CD14-positive monocyte (primary cell): ENCODE data around the gene MMRN2. TPM values are rescaled to one million over a fixed set of nuclear protein-coding genes. Genes with fewer than 3 reads are reported as not detected.
"Not testable (repeated sequence)": the region's sequence is repeated elsewhere in the genome, so short reads cannot be mapped to it uniquely, and the experiment has no call there.

Source experiments
- DNase-seq, 3 donors: peaks; one replicate each; pipeline ENCODE4 v3.0.0-alpha.2; 2011 to 2022
- H2AFZ ChIP-seq: 2 replicates; pipeline ENCODE4 v1.6.0; 2012; ENCODE audit warnings: mild to moderate bottlenecking, low read depth, low read length, inconsistent platforms; ENCODE audit not compliant: insufficient read depth, poor library complexity, severe bottlenecking
- H3K27ac ChIP-seq, 2 donors: 1 replicate in 1 of 2; 2 replicates in 1 of 2; pipeline ENCODE4 v1.5.1; 2012 to 2013; ENCODE audit warnings: low read length in 2 of 2, control low read depth in 1 of 2, inconsistent platforms in 1 of 2, low read depth in 1 of 2, mild to moderate bottlenecking in 1 of 2
- H3K27me3 ChIP-seq, 2 donors: one replicate each; pipeline versions ENCODE4 v1.6.0 to v1.6.1; 2011 to 2013; ENCODE audit warnings: low read length in 2 of 2; ENCODE audit not compliant: control insufficient read depth in 2 of 2, insufficient read depth in 2 of 2
- H3K36me3 ChIP-seq, 2 donors: replicated peaks in 1 of 2; 1 replicate in 1 of 2; 2 replicates in 1 of 2; pipeline versions ENCODE4 v1.5.1 to v1.6.1; 2012 to 2013; ENCODE audit warnings: low read length in 2 of 2, control low read depth in 1 of 2, inconsistent platforms in 1 of 2, mild to moderate bottlenecking in 1 of 2; ENCODE audit not compliant: insufficient read depth in 2 of 2, control insufficient read depth in 1 of 2
- H3K4me1 ChIP-seq, 2 donors: 1 replicate in 1 of 2; 2 replicates in 1 of 2; pipeline versions ENCODE4 v1.5.1 to v1.6.1; 2012 to 2013; ENCODE audit warnings: low read length in 2 of 2, control low read depth in 1 of 2, inconsistent platforms in 1 of 2, mild to moderate bottlenecking in 1 of 2, moderate library complexity in 1 of 2; ENCODE audit not compliant: insufficient read depth in 2 of 2, control insufficient read depth in 1 of 2
- H3K4me2 ChIP-seq: replicated peaks from 2 replicates; pipeline ENCODE3; 2012; ENCODE audit warnings: low read length, moderate library complexity, mild to moderate bottlenecking; ENCODE audit not compliant: poor library complexity, severe bottlenecking; ENCODE audit errors: extremely low read depth
- H3K4me3 ChIP-seq, 3 experiments: fragments of 200-600 bp in 1 of 3; sonication (generic) in 1 of 3; replicated peaks in 1 of 3; 1 replicate in 2 of 3; 2 replicates in 1 of 3; pipeline ENCODE4 v1.5.1; 2011 to 2013; ENCODE audit warnings: low read length in 3 of 3, mild to moderate bottlenecking in 3 of 3, control low read depth in 2 of 3, low read depth in 2 of 3, inconsistent platforms in 1 of 3, moderate library complexity in 1 of 3
- H3K79me2 ChIP-seq: 2 replicates; pipeline ENCODE4 v1.6.0; 2012; ENCODE audit warnings: mild to moderate bottlenecking, control low read depth, inconsistent platforms, low read length, moderate library complexity; ENCODE audit not compliant: insufficient read depth
- H3K9ac ChIP-seq: 2 replicates; pipeline ENCODE4 v1.6.0; 2017; ENCODE audit warnings: low read length, mild to moderate bottlenecking; ENCODE audit not compliant: insufficient read depth, poor library complexity, severe bottlenecking
- H3K9me3 ChIP-seq, 2 donors: replicated peaks in 1 of 2; 1 replicate in 1 of 2; 2 replicates in 1 of 2; pipeline versions ENCODE4 v1.5.1 to v1.6.1; 2012 to 2013; ENCODE audit warnings: low read length in 2 of 2, control low read depth in 1 of 2; ENCODE audit not compliant: control insufficient read depth in 1 of 2, insufficient read depth in 1 of 2
- H4K20me1 ChIP-seq: 2 replicates; pipeline ENCODE4 v1.6.0; 2012; ENCODE audit warnings: mild to moderate bottlenecking, low read length, control low read depth, moderate library complexity; ENCODE audit not compliant: insufficient read depth
- H3K27ac Mint-ChIP-seq, 7 donors: one replicate each; pipeline ENCODE4 v1.8.0; 2020; ENCODE audit warnings: mild to moderate bottlenecking in 7 of 7, mixed read lengths in 7 of 7, moderate library complexity in 6 of 7, inconsistent platforms in 2 of 7
- H3K27me3 Mint-ChIP-seq, 3 donors: one replicate each; pipeline ENCODE4 v1.8.0; 2021 to 2022; ENCODE audit warnings: low read depth in 3 of 3, mild to moderate bottlenecking in 3 of 3, mixed read lengths in 3 of 3, moderate library complexity in 3 of 3, inconsistent platforms in 1 of 3
- H3K36me3 Mint-ChIP-seq, 2 donors: one replicate each; pipeline ENCODE4 v1.8.0; 2020; ENCODE audit warnings: mixed read lengths in 2 of 2, inconsistent platforms in 1 of 2, mild to moderate bottlenecking in 1 of 2
- H3K4me1 Mint-ChIP-seq: one replicate; pipeline ENCODE4 v1.8.0; 2020; ENCODE audit warnings: mild to moderate bottlenecking, mixed read lengths
- H3K4me3 Mint-ChIP-seq, 2 donors: one replicate each; pipeline ENCODE4 v1.8.0; 2020; ENCODE audit warnings: mild to moderate bottlenecking in 2 of 2, mixed read lengths in 2 of 2, moderate library complexity in 1 of 2
- H3K9me3 Mint-ChIP-seq, 7 donors: one replicate each; pipeline ENCODE4 v1.8.0; 2020 to 2022; ENCODE audit warnings: mixed read lengths in 7 of 7, mild to moderate bottlenecking in 6 of 7, moderate library complexity in 6 of 7, inconsistent platforms in 2 of 7
- CTCF ChIP-seq: fragments of 200-600 bp; IDR thresholded peaks from one replicate; pipeline ENCODE4 v1.8.0; 2022; ENCODE audit warnings: antibody characterized with exemption, mild to moderate bottlenecking
- WGBS: methylation state at CpG from one replicate; pipeline ENCODE4 v1.1.5; 2013; ENCODE audit warnings: missing lambda C conversion rate; ENCODE audit not compliant: insufficient coverage; 5-methylcytosine and 5-hydroxymethylcytosine counted together
- intact Hi-C, 2 donors: fragments of 100-400 bp; cut with micrococcal nuclease; formaldehyde crosslinking; loops; one replicate each; pipeline versions ENCODE4 v1.15.0 to v1.15.1; 2023
- polyA plus RNA-seq, 3 donors: library from polyadenylated mRNA; depleted of rRNA in 1 of 3; unstranded in 2 of 3; stranded (reverse) in 1 of 3; fragments of 300-500 nt in 2 of 3; fragments of >200 nt in 1 of 3; fragmentation: Illumina TruSeq in 2 of 3; gene quantifications; 1 replicate in 2 of 3; 2 replicates in 1 of 3; pipeline ENCODE4 v1.2.3, GENCODE V29; 2012 to 2021

The MMRN2 gene
- polyA plus RNA-seq, 3 donors = 0.07 to 1.8 TPM; not detected in 1

DNA sequence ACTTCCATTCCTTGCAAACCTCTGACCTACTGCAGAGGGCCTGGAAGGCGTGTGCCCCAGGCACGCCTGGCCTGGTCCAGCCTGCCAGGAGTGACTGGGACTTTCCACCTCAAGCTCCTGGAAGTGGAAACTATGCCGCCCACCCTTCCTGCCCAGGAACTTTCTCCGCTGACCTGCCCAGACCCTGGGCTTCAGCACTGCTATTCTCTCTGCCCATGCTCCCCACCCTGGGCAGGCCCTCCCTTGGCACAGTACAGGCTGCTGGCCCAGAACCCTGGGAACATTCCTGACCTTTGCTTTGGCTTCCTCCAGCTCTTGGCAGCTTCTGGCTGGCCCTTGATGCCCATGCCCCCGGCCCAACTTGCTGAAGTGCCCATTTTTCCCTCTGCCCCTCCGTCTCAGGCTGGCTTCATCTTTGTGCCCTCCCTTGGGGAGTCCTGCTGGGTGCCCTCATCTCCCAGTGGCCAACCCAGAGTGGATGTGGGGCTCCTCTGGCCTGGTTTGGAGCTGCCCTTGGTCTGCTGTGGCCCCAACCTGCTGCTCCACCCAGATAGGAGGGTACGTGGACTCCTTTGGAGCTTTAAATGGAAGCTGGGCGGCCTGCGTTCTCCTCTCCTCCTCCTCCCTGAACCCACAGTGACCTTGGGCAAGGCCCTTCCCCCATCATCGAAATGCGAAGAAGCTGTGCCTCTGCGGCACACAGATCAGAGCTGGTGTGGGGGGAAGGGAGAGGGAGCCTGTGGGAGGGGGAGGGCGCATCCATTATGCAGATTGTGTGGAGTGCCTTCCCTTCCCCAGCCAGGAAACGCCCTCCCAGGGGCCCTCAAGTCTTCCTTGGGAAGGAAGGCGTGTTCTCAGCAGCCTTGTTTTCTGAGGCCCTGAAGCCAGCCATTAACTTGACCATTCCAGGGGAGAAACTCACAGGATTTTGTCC lies 3.4 kb downstream of the MMRN2 start:
- Mint-ChIP-seq H3K27me3 (peaks cover 2 to 4% (median 4%) of the 10 kb centered on the region in 3 donors), H3K9me3 (peaks cover 19 to 33% (median 26%) of the 10 kb centered on the region in 7 donors), H3K36me3 (peaks cover 0 to 6% of the 10 kb centered on the region in 2 donors), H3K4me1 (peaks cover 24% of the 10 kb centered on the region), H3K4me3 (no peak overlapping the region), H3K27ac (no peak overlapping the region)
- WGBS = 99% methylated on average over 10 of the region's 15 CpGs
- no peak overlapping the region for H2AFZ ChIP-seq
- H3K9me3 ChIP-seq = peaks cover 12 to 24% of the 10 kb centered on the region in 2 donors
- no peak overlapping the region for H3K9ac ChIP-seq
- no peaks in the 10 kb centered on the region for H3K27me3 ChIP-seq
- TF ChIP-seq CTCF = no peak
- H3K4me1 ChIP-seq = peaks cover 22 to 29% of the 10 kb centered on the region in 2 donors
- H3K4me2 ChIP-seq = no peak overlapping the region
- no peaks in the 10 kb centered on the region for H4K20me1 ChIP-seq
- H3K27ac ChIP-seq = no peak overlapping the region
- intact Hi-C loops = no loop called here
- no peaks in the 10 kb centered on the region for H3K36me3 ChIP-seq
- no peak overlapping the region for H3K4me3 ChIP-seq
- DNase-seq = no peak
- no peaks in the 10 kb centered on the region for H3K79me2 ChIP-seq

DNA sequence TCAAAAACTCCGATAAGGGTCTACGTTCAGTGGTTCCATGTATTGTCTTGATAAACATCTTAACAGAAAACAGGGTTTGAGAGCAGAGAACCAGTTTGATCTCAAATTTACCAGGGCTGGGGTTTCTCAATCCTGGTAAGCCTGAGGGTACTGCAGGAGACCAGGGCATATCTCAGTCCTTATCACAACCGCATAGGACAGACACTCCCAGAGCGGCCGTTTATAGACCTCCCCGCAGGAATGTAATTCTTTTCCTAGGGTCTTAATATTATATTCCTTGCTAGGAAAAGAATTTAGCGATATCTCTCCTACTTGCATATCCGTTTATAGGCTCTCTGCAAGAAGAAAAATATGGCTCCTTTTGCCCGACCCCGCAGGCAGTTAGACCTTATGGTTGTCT lies 4.7 kb downstream of the MMRN2 start:
- H3K4me2 ChIP-seq, H3K79me2 ChIP-seq, DNase-seq, H3K27ac Mint-ChIP-seq, H3K4me3 Mint-ChIP-seq, H3K27me3 Mint-ChIP-seq, H3K36me3 Mint-ChIP-seq, H4K20me1 ChIP-seq, intact Hi-C loops, H3K4me3 ChIP-seq, H3K27ac ChIP-seq, H3K27me3 ChIP-seq, H3K9ac ChIP-seq, H3K36me3 ChIP-seq, H2AFZ ChIP-seq: not testable (repeated sequence)
- 100% methylated on average over 2 of the region's 10 CpGs for WGBS
- Mint-ChIP-seq H3K4me1 (peaks cover 14% of the 10 kb centered on the region), H3K9me3 (peaks cover 19 to 33% (median 27%) of the 10 kb centered on the region in 7 donors)
- peaks cover 12 to 24% of the 10 kb centered on the region in 2 donors for H3K9me3 ChIP-seq
- H3K4me1 ChIP-seq = peaks cover 11 to 17% of the 10 kb centered on the region in 2 donors
